IMR-90 (cell line): ENCODE data around the gene OR4Q3.
"Not testable (repeated sequence)": the region's sequence is repeated elsewhere in the genome, so short reads cannot be mapped to it uniquely, and the experiment has no call there.

Source experiments
- BHLHE40 ChIP-seq: fragments of 150-350 bp; IDR thresholded peaks from 2 replicates; pipeline ENCODE4 v1.6.1; 2016; ENCODE audit warnings: mild to moderate bottlenecking, low read depth, low read length
- FOS ChIP-seq: fragments of 150-350 bp; IDR thresholded peaks from 2 replicates; pipeline ENCODE4 v1.6.1; 2016; ENCODE audit warnings: low read depth, low read length
- MAFK ChIP-seq: IDR thresholded peaks from 2 replicates; pipeline ENCODE4 v1.6.1; 2012; ENCODE audit warnings: low read depth, low read length, improper control_type of control experiment
- POLR2A ChIP-seq: IDR thresholded peaks from 2 replicates; pipeline ENCODE4 v1.6.1; 2012; ENCODE audit warnings: mild to moderate bottlenecking, low read depth, low read length
- RAD21 ChIP-seq: IDR thresholded peaks from 2 replicates; pipeline ENCODE4 v1.6.1; 2012; ENCODE audit warnings: low read length, improper control_type of control experiment
- RFX5 ChIP-seq: IDR thresholded peaks from 2 replicates; pipeline ENCODE4 v1.8.0; 2012; ENCODE audit warnings: low read depth, mild to moderate bottlenecking, low read length, moderate library complexity
- SMC3 ChIP-seq: fragments of 150-350 bp; IDR thresholded peaks from 2 replicates; pipeline ENCODE4 v1.6.1; 2016; ENCODE audit warnings: low read depth, mild to moderate bottlenecking, antibody characterized with exemption, low read length, moderate library complexity
- USF2 ChIP-seq: fragments of 150-350 bp; IDR thresholded peaks from 2 replicates; pipeline ENCODE4 v1.6.1; 2017; ENCODE audit warnings: mild to moderate bottlenecking, antibody characterized with exemption, low read length, low read depth
- TF ChIP-seq, protein P1 (sequence below): conservative IDR thresholded peaks from 2 replicates; pipeline ENCODE4 v1.5.1; 2012; ENCODE audit warnings: mild to moderate bottlenecking, low read depth, low read length, improper control_type of control experiment
- TF ChIP-seq, protein P2 (sequence below): fragments of 150-350 bp; IDR thresholded peaks from 2 replicates; pipeline ENCODE4 v1.6.1; 2016; ENCODE audit warnings: low read depth, mild to moderate bottlenecking, low read length, moderate library complexity, borderline replicate concordance

DNA sequence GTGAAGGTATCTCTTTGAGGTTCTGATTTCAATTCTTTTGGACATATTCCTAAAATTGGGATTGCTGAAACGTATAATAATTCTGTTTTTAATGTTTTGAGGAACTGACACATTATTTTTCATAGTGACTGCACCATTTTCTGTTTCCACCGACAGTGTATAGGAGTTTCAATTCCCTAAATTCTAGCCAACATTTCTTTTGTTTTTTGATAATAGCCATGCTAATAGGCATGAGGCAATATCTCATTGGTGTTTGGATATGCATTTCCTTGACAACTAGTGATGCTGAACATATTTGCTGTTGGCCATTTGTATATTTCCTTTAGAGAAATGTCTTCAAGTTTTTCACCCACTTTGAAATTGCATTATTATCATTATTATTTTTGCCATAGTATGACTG is 29.1 kb downstream of the OR4Q3 start:
- TF ChIP-seq, protein P1, sequence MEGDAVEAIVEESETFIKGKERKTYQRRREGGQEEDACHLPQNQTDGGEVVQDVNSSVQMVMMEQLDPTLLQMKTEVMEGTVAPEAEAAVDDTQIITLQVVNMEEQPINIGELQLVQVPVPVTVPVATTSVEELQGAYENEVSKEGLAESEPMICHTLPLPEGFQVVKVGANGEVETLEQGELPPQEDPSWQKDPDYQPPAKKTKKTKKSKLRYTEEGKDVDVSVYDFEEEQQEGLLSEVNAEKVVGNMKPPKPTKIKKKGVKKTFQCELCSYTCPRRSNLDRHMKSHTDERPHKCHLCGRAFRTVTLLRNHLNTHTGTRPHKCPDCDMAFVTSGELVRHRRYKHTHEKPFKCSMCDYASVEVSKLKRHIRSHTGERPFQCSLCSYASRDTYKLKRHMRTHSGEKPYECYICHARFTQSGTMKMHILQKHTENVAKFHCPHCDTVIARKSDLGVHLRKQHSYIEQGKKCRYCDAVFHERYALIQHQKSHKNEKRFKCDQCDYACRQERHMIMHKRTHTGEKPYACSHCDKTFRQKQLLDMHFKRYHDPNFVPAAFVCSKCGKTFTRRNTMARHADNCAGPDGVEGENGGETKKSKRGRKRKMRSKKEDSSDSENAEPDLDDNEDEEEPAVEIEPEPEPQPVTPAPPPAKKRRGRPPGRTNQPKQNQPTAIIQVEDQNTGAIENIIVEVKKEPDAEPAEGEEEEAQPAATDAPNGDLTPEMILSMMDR, result not testable (repeated sequence)
- TF ChIP-seq BHLHE40, MAFK, USF2, FOS, POLR2A, RAD21, SMC3, RFX5: not testable (repeated sequence)
- TF ChIP-seq, protein P2, sequence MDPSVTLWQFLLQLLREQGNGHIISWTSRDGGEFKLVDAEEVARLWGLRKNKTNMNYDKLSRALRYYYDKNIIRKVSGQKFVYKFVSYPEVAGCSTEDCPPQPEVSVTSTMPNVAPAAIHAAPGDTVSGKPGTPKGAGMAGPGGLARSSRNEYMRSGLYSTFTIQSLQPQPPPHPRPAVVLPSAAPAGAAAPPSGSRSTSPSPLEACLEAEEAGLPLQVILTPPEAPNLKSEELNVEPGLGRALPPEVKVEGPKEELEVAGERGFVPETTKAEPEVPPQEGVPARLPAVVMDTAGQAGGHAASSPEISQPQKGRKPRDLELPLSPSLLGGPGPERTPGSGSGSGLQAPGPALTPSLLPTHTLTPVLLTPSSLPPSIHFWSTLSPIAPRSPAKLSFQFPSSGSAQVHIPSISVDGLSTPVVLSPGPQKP, result not testable (repeated sequence)
